K562 (cell line): ENCODE results near the gene B4GALT1. TPM values are rescaled to one million over a fixed set of nuclear protein-coding genes. Genes with fewer than 3 reads are reported as not detected.

Source experiments
- ATAC-seq: fragments of 200-7000 bp; cut with Tn5 transposase; 3 replicates; pipeline ENCODE4 v1.9.1; 2020; ENCODE audit warnings: moderate library complexity
- BruUV-seq: library from RNA; stranded (reverse); fragments of 400-500 nt; replicated peaks from 2 replicates; lab custom pipeline; 2021; lab: Mats Ljungman, UMichigan
- CTCF ChIA-PET: fragments of 300-600 bp; formaldehyde crosslinking; extraction: SDS; loops from one replicate; lab custom pipeline; 2021; ENCODE audit warnings: low intra/inter-chr PET ratio; lab: Yijun Ruan, JAX
- POLR2A ChIA-PET: fragments of 300-600, 350-650 bp; sonication (Branson Sonifier 250); formaldehyde crosslinking; extraction: SDS; loops from one replicate; lab custom pipeline; 2021; ENCODE audit warnings: antibody characterized with exemption, inconsistent platforms; lab: Yijun Ruan, JAX
- DNase-seq, 4 experiments: peaks; one replicate each; pipeline versions ENCODE4 v3.0.0 to v3.0.0-alpha.2; 2011 to 2018; ENCODE audit warnings: low spot score in 3 of 4, mixed read lengths in 3 of 4; ENCODE audit errors: extremely low read depth in 1 of 4
- FAIRE-seq: peaks from 2 replicates; lab custom pipeline; 2011; peaks lifted over from hg19 to GRCh38; lab: Jason Lieb, UNC
- H2AFZ ChIP-seq: 2 replicates; pipeline ENCODE4 v1.6.0; 2011; ENCODE audit warnings: low read depth, low read length, control low read depth, inconsistent platforms
- H3K27ac ChIP-seq: fragments of 200-600 bp; 3 replicates; pipeline ENCODE4 v1.8.0; 2011; ENCODE audit warnings: low read depth, mild to moderate bottlenecking, control low read depth, inconsistent platforms, low read length, moderate library complexity, mixed read lengths; ENCODE audit errors: extremely low read depth
- H3K27me3 ChIP-seq, 2 experiments: fragments of 300-600 bp in 1 of 2; 2 replicates in 1 of 2; 3 replicates in 1 of 2; pipeline versions ENCODE4 v1.6.0 to v1.8.0; 2011; ENCODE audit warnings: inconsistent platforms in 2 of 2, low read length in 2 of 2, mild to moderate bottlenecking in 1 of 2, mixed read lengths in 1 of 2, moderate library complexity in 1 of 2; ENCODE audit not compliant: control insufficient read depth in 2 of 2, insufficient read depth in 2 of 2
- H3K36me3 ChIP-seq: fragments of 300-600 bp; 3 replicates; pipeline ENCODE4 v1.8.0; 2011; ENCODE audit warnings: mild to moderate bottlenecking, low read length, inconsistent platforms; ENCODE audit not compliant: control insufficient read depth, insufficient read depth
- H3K4me1 ChIP-seq, 2 experiments: fragments of 200-600 bp in 1 of 2; replicated peaks in 1 of 2; 2 replicates in 1 of 2; 3 replicates in 1 of 2; pipeline versions ENCODE4 v1.5.1 to v1.8.0; 2011; ENCODE audit warnings: inconsistent platforms in 2 of 2, low read length in 2 of 2, mild to moderate bottlenecking in 1 of 2, mixed read lengths in 1 of 2, moderate library complexity in 1 of 2; ENCODE audit not compliant: control insufficient read depth in 2 of 2, insufficient read depth in 2 of 2
- H3K4me2 ChIP-seq: 2 replicates; pipeline ENCODE4 v1.6.1; 2011; ENCODE audit warnings: low read length, control low read depth, inconsistent platforms, mixed read lengths; ENCODE audit not compliant: insufficient read depth
- H3K4me3 ChIP-seq: fragments of 200-600 bp; sonication (generic), shearing (Covaris generic); 2 replicates; pipeline ENCODE4 v1.5.1; 2016; ENCODE audit warnings: control low read depth, inconsistent platforms
- H3K79me2 ChIP-seq: fragments of 200-600 bp; 3 replicates; pipeline ENCODE4 v1.8.0; 2011; ENCODE audit warnings: low read length, inconsistent platforms; ENCODE audit not compliant: control insufficient read depth, insufficient read depth
- H3K9ac ChIP-seq, 2 experiments: 2 replicates each; pipeline versions ENCODE4 v1.6.0 to v1.6.1; 2011; ENCODE audit warnings: low read depth in 2 of 2, low read length in 2 of 2, control low read depth in 1 of 2, inconsistent platforms in 1 of 2, mild to moderate bottlenecking in 1 of 2, mixed read lengths in 1 of 2; ENCODE audit not compliant: insufficient read depth in 1 of 2
- H3K9me1 ChIP-seq: one replicate; pipeline ENCODE4 v1.6.0; 2011; ENCODE audit warnings: inconsistent platforms, mild to moderate bottlenecking, low read length, moderate library complexity; ENCODE audit not compliant: control insufficient read depth, insufficient read depth
- H3K9me3 ChIP-seq: replicated peaks from 2 replicates; pipeline ENCODE4 v1.5.1; 2011; ENCODE audit warnings: low read depth, low read length, inconsistent platforms; ENCODE audit not compliant: control insufficient read depth, insufficient read depth
- H4K20me1 ChIP-seq: replicated peaks from 2 replicates; pipeline ENCODE4 v1.6.1; 2011; ENCODE audit warnings: low read length, inconsistent platforms, mixed read lengths; ENCODE audit not compliant: control insufficient read depth, insufficient read depth
- BACH1 ChIP-seq: fragments of 200-800 bp; sonication (Bioruptor generic); IDR thresholded peaks from 2 replicates; pipeline ENCODE4 v1.6.1; 2016; ENCODE audit warnings: missing genetic modification characterization, missing compliant biosample characterization
- BMI1 ChIP-seq: fragments of 150-350 bp; IDR thresholded peaks from 2 replicates; pipeline ENCODE4 v1.6.1; 2014; ENCODE audit warnings: low read length
- CBFB ChIP-seq: sonication (generic); formaldehyde crosslinking; IDR thresholded peaks from 2 replicates; pipeline ENCODE4 v1.4.0; 2020; ENCODE audit warnings: mild to moderate bottlenecking, missing genetic modification reagents
- CHD4 ChIP-seq: fragments of 200-600 bp; sonication (generic); IDR thresholded peaks from 3 replicates; pipeline ENCODE4 v1.6.1; 2012; ENCODE audit warnings: low read depth, mild to moderate bottlenecking, mixed read lengths, low read length, inconsistent platforms; ENCODE audit not compliant: insufficient read depth, insufficient replicate concordance, poor library complexity, severe bottlenecking
- CSDE1 ChIP-seq, 2 experiments: fragments of 450-650 bp; IDR thresholded peaks; 2 replicates each; pipeline ENCODE4 v1.6.1; 2016; ENCODE audit warnings: mild to moderate bottlenecking in 1 of 2
- ETV1 ChIP-seq: fragments of 450-650 bp; conservative IDR thresholded peaks from 2 replicates; pipeline ENCODE4 v1.6.1; 2016; ENCODE audit warnings: missing genetic modification characterization, control low read depth, low read depth, missing compliant biosample characterization
- HDAC6 ChIP-seq: IDR thresholded peaks from 2 replicates; pipeline ENCODE4 v1.6.1; 2012; ENCODE audit warnings: low read depth, mild to moderate bottlenecking, control low read depth, inconsistent platforms, low read length, moderate library complexity
- HMGXB4 ChIP-seq: sonication (generic); formaldehyde crosslinking; IDR thresholded peaks from 2 replicates; pipeline ENCODE4 v1.8.1; 2023; ENCODE audit warnings: mild to moderate bottlenecking, missing genetic modification reagents
- HNRNPUL1 ChIP-seq: fragments of 200-400 bp; formaldehyde crosslinking; IDR thresholded peaks from 2 replicates; pipeline ENCODE4 v1.6.1; 2017; ENCODE audit warnings: low read length
- LCOR ChIP-seq: sonication (generic); formaldehyde crosslinking; IDR thresholded peaks from 2 replicates; pipeline ENCODE4 v1.8.0; 2022; ENCODE audit warnings: mild to moderate bottlenecking, missing genetic modification reagents
- NR2F6 ChIP-seq: fragments of 450-650 bp; formaldehyde crosslinking; IDR thresholded peaks from 2 replicates; pipeline ENCODE4 v1.4.0; 2020; ENCODE audit warnings: mild to moderate bottlenecking
- PHF21A ChIP-seq: fragments of 450-650 bp; IDR thresholded peaks from 2 replicates; pipeline ENCODE4 v1.6.1; 2017; ENCODE audit warnings: low read depth, borderline replicate concordance
- PTBP1 ChIP-seq: fragments of 200-400 bp; formaldehyde crosslinking; IDR thresholded peaks from 2 replicates; pipeline ENCODE4 v1.6.1; 2017; ENCODE audit warnings: low read depth, low read length
- RBM14 ChIP-seq: fragments of 200-400 bp; formaldehyde crosslinking; IDR thresholded peaks from 2 replicates; pipeline ENCODE4 v1.6.1; 2018; ENCODE audit warnings: low read depth, mild to moderate bottlenecking, low read length, moderate library complexity, borderline replicate concordance; ENCODE audit not compliant: insufficient read depth
- RBM17 ChIP-seq: fragments of 200-400 bp; formaldehyde crosslinking; IDR thresholded peaks from 2 replicates; pipeline ENCODE4 v1.6.1; 2017; ENCODE audit warnings: low read depth, mild to moderate bottlenecking, low read length, borderline replicate concordance
- SIX5 ChIP-seq, 2 experiments: IDR thresholded peaks; 2 replicates each; pipeline ENCODE4 v1.6.1; 2011; ENCODE audit warnings: low read length in 2 of 2, borderline replicate concordance in 1 of 2, low read depth in 1 of 2, mild to moderate bottlenecking in 1 of 2, moderate library complexity in 1 of 2; ENCODE audit not compliant: insufficient read depth in 1 of 2
- ZNF347 ChIP-seq: fragments of 450-650 bp; formaldehyde crosslinking; IDR thresholded peaks from 2 replicates; pipeline ENCODE4 v1.4.0; 2020; ENCODE audit warnings: low read depth, mild to moderate bottlenecking, moderate library complexity
- WGBS: fragments of 100-300 bp; shearing (Covaris generic); methylation state at CpG from one replicate; pipeline ENCODE4 v1.1.6; 2016; ENCODE audit warnings: low coverage, mixed read lengths; ENCODE audit not compliant: insufficient coverage; ENCODE audit errors: missing lambda C conversion rate; 5-methylcytosine and 5-hydroxymethylcytosine counted together
- in situ Hi-C: fragments of 300-500 bp; cut with MboI; formaldehyde crosslinking; loops from 4 replicates; pipeline ENCODE4 v1.15.0; 2018; ENCODE audit warnings: inconsistent platforms, mixed read lengths
- intact Hi-C: fragments of 100-400 bp; cut with micrococcal nuclease; formaldehyde crosslinking; loops from 2 replicates; pipeline ENCODE4 v1.14.2; 2022
- polyA plus RNA-seq, 8 experiments: library from polyadenylated mRNA; depleted of rRNA in 4 of 8; stranded (reverse) in 5 of 8; unstranded in 3 of 8; fragments of >200 nt; fragmentation: Nextera tagmentation in 2 of 8; fragmentation: Illumina TruSeq in 1 of 8; extraction: Ambion mirVana in 2 of 8; extraction: Trizol in 1 of 8; gene quantifications; 2 replicates each; pipeline versions ENCODE4 v1.2.1 to v1.2.3, GENCODE V29; 2011 to 2014; ENCODE audit warnings: inconsistent platforms in 1 of 8, missing spikeins in 1 of 8
- total RNA-seq, 7 experiments: library from RNA; depleted of rRNA in 6 of 7; stranded (reverse); fragments of >200 nt in 6 of 7; fragmentation: Illumina TruSeq in 2 of 7; extraction: Trizol in 2 of 7; gene quantifications; 2 replicates each; pipeline versions ENCODE4 v1.2.1 to v1.2.3, GENCODE V29; 2011 to 2021; ENCODE audit warnings: low replicate concordance in 1 of 7
- TF ChIP-seq, protein P1 (sequence below): fragments of 250-450 bp; sonication (Bioruptor Pico); IDR thresholded peaks from 2 replicates; pipeline ENCODE4 v1.5.0; 2020; ENCODE audit warnings: mild to moderate bottlenecking, borderline replicate concordance

Gene B4GALT1
- total and polyA plus RNA-seq, 9 of the 15 experiments (the other 6 are each of a cell fraction or from before 2014, with no cell fraction given) = 4.1 to 26.8 (median 7.1) TPM

DNA sequence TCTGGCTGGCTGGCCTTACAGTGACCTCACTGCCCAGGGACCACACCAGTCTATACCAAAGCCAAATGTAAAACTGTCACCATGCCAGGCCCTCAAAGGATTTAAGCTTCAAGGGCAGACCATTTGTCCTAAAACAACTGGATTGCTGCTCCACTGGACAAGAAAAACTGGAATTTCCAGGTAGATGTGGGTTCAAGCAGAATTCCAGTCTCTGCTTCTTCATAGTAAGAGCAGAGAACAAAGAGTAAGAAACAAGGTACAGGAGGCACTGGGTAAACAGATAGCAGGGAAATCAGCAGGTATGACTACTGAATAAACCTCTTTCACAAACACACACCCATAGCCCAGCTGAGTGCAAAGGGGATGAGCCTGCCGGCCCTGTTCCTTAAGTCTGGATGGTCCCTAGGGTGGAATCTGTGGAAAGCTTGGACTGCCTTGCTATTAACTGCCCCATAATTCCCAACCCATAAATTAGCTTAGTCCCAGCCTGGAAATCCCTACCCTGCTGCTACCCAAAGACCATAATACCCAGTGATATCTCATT lies 5.5 kb downstream of the B4GALT1 start:
- no peak overlapping the region for H2AFZ ChIP-seq
- ChIA-PET CTCF (no interaction called here), POLR2A (interaction anchor here (0.6 to 2.9 kb wide), 3 partner anchors 11 to 137 kb away, joined by 4 to 14 read pairs (median 5); partner anchors contain the start of gene DNAJA1)
- ATAC-seq (no peak), DNase-seq (no peak), FAIRE-seq (no peak)
- H3K27ac ChIP-seq = no peak overlapping the region; the same call in 2 of the 3 replicates
- peaks cover 35 to 69% of the 10 kb centered on the region in 2 experiments for H3K4me1 ChIP-seq
- H3K4me2 ChIP-seq = no peak overlapping the region
- peaks cover 100% of the 10 kb centered on the region for H3K79me2 ChIP-seq
- in situ Hi-C loops = no loop called here
- no peak overlapping the region for H3K4me3 ChIP-seq
- H3K9ac ChIP-seq = peak overlapping the region in 1 of 2 experiments; percentile 12; a peak in 1 of 4 replicates
- intact Hi-C loops = no loop called here
- H3K27me3 ChIP-seq = no peaks in the 10 kb centered on the region
- peaks cover 37% of the 10 kb centered on the region for H4K20me1 ChIP-seq
- H3K9me1 ChIP-seq = no peaks in the 10 kb centered on the region
- no peaks in the 10 kb centered on the region; the same call in 2 of the 3 replicates for H3K36me3 ChIP-seq
- 70% methylated on average over 1 of the region's 1 CpG for WGBS
- H3K9me3 ChIP-seq = no peaks in the 10 kb centered on the region
- BruUV-seq = no TSS peak
- no peak for TF ChIP-seq BMI1
- TF ChIP-seq SIX5 (IDR thresholded peaks at IDR 0.05; ENCODE audit: borderline replicate concordance in 1 of 2, insufficient read depth in 1 of 2, low read depth in 1 of 2, low read length in 2 of 2) = no peak
- TF ChIP-seq ZNF347 (CRISPR knock-in tag) = no peak
- TF ChIP-seq CSDE1 (IDR thresholded peaks at IDR 0.05) = no peak
- TF ChIP-seq, protein P1, sequence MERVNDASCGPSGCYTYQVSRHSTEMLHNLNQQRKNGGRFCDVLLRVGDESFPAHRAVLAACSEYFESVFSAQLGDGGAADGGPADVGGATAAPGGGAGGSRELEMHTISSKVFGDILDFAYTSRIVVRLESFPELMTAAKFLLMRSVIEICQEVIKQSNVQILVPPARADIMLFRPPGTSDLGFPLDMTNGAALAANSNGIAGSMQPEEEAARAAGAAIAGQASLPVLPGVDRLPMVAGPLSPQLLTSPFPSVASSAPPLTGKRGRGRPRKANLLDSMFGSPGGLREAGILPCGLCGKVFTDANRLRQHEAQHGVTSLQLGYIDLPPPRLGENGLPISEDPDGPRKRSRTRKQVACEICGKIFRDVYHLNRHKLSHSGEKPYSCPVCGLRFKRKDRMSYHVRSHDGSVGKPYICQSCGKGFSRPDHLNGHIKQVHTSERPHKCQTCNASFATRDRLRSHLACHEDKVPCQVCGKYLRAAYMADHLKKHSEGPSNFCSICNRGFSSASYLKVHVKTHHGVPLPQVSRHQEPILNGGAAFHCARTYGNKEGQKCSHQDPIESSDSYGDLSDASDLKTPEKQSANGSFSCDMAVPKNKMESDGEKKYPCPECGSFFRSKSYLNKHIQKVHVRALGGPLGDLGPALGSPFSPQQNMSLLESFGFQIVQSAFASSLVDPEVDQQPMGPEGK = no peak
- TF ChIP-seq HMGXB4 (CRISPR knock-in tag) = no peak
- TF ChIP-seq RBM14 = no peak
- TF ChIP-seq CBFB (CRISPR knock-in tag) = no peak
- no peak for TF ChIP-seq NR2F6 (CRISPR knock-in tag)
- TF ChIP-seq HDAC6 = no peak
- no peak for TF ChIP-seq CHD4
- no peak for TF ChIP-seq RBM17
- no peak for TF ChIP-seq ETV1 (tag)
- no peak for TF ChIP-seq HNRNPUL1
- TF ChIP-seq PHF21A = no peak
- TF ChIP-seq PTBP1 = no peak
- TF ChIP-seq BACH1 (tag) = no peak
- no peak for TF ChIP-seq LCOR (CRISPR knock-in tag)
